ENCODE data around the gene EXOSC9. TPM values are rescaled to one million over a fixed set of nuclear protein-coding genes. Genes with fewer than 3 reads are reported as not detected.
"Not testable (repeated sequence)": the region's sequence is repeated elsewhere in the genome, so short reads cannot be mapped to it uniquely, and the experiment has no call there.

EXOSC9 gene
- 10 to 100 TPM; 77.6 to 78.6 TPM for total RNA-seq

GRCh38 chr4:121800961-121801714 is at the start of gene EXOSC9:
EXOSC9 (plus strand) TSS chr4:121801323; CDS start chr4:121801425, 102 bp downstream.
- CTCF ChIA-PET, result interaction anchor here (1.0 to 1.1 kb wide), 2 partner anchors 23 to 104 kb away, joined by 3 to 4 read pairs; partner anchors contain the start of genes ANXA5 and CCNA2
- POLR2A ChIA-PET, result interaction anchor here (0.5 to 0.9 kb wide), 5 partner anchors 21 to 954 kb away, joined by 3 to 4 read pairs (median 3); partner anchors contain the start of gene ANXA5

GRCh38 chr4:121752142-121752541 is 49.0 kb upstream of the EXOSC9 start:
- POLR2A ChIA-PET, CTCF ChIA-PET: not testable (repeated sequence)

DNA sequence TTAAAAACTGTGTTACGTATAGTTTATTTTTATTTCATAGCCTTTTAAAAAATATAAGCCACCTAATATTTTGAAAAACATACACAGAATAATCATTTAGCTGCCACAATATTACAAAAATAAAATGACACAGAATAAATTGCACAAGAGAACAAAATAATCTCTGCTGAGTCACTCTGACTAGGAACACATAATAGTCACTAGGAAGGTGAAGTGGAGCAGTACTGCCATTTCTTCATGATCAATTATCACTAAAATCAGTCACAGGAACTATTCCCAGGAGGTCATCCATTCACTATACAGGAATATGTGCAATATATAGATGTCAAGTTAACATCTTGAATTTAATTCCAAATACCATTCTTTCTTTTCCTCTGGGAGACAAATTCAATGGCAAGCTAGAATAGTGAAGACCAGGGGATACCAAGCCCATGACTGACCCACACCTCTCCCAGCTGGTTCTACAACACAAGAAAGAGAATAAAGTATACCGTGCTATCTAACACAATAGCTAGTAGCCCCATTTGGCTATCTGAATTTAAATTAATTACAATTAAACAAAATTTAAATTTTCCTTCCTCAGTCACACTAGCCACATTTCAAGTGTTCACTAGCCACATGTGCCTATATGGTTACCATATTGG is 42.1 kb upstream of the EXOSC9 start:
- CTCF ChIA-PET, result no interaction called here
- POLR2A ChIA-PET, result no interaction called here

GRCh38 chr4:121760205-121760604 is 40.9 kb upstream of the EXOSC9 start:
- POLR2A ChIA-PET, result no interaction called here
- CTCF ChIA-PET, result no interaction called here

GRCh38 chr4:121764303-121764701 is 36.8 kb upstream of the EXOSC9 start:
- ChIA-PET CTCF (interaction anchor here (1.0 kb wide), 1 partner anchor 13 kb away, joined by 3 read pairs; no protein-coding TSS in a partner anchor), POLR2A (no interaction called here)

DNA sequence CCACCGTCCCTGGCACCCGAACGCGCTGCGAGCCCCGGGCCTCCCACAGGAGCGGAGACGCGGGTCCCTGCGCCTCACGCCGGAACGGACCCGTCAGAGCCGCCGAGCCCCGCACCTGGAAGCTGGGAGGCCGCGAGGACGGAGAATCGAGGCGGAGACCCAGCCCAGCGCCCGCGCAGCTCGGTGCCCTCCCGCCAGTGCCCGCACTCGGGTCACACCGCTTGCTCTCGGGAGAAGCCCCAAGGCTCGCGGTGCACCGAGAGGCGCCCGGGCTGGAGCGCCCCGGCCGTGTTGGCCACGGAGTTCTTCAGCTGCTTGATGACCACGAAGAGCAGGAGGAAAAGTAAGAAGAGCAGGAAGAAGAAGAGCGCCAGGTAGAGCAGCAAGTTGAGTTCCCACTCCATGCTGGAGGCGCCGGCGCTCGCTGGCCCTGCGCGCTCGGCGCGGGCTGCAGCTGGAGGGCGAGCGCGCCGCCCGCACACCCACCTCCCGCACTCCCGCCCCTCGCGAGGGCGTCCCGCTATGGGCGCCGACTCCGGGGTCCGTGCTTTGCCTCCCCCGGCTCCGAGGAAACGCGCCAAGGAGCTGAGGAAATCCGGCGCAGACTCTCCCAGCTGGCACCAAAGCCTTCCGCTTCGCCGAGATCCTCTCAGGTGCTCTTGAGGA is 36.3 kb upstream of the EXOSC9 start, which contains the start of gene SMIM43:
Gene SMIM43, minus strand, starts transcription at position 463 of the 666 bp plus-strand sequence. Its CDS starts 59 bp downstream, at position 404.
- CTCF ChIA-PET, result no interaction called here
- POLR2A ChIA-PET, result interaction anchor here (0.6 kb wide), 1 partner anchor 21 kb away, joined by 3 read pairs; no protein-coding TSS in a partner anchor

- CTCF ChIA-PET, result no interaction called here
- POLR2A ChIA-PET, result no interaction called here
Measured at GRCh38 chr4:121765368-121765705, 35.8 kb upstream of the EXOSC9 start.

DNA sequence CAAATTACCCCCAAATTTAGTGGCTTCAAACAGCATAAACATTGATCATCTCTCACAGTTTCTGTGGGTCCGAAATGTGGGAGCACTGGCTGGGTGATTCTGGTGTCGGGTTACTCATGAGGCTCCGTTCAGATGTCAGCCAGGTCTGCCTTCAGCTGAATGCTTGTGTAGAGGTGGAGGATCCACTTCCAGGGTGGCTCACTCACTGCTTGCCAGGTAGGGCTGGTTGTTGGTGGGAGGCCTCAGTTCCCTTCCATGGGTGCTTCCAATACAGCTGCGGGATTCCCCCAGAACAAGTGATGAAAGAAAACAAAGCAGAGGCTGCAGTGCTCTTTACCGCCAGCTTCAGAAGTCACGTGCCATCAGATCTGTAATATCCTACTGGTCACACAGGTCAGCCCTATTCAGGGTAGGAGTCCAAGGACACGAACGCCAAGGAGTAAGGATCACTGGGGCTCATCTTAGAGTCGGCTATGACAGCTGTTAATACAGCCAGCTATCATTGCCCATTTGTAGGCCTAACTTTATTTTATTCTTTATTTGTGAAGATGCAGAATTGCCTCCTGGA is 35.1 kb upstream of the EXOSC9 start:
- CTCF ChIA-PET, result no interaction called here
- POLR2A ChIA-PET, result no interaction called here

- ChIA-PET CTCF (interaction anchor here (0.8 kb wide), 1 partner anchor 32 kb away, joined by 3 read pairs; no protein-coding TSS in a partner anchor), POLR2A (no interaction called here)
Measured at GRCh38 chr4:121767166-121767565, 34.0 kb upstream of the EXOSC9 start.

GRCh38 chr4:121769341-121769740 is 31.8 kb upstream of the EXOSC9 start:
- POLR2A ChIA-PET, result no interaction called here
- CTCF ChIA-PET, result no interaction called here

DNA sequence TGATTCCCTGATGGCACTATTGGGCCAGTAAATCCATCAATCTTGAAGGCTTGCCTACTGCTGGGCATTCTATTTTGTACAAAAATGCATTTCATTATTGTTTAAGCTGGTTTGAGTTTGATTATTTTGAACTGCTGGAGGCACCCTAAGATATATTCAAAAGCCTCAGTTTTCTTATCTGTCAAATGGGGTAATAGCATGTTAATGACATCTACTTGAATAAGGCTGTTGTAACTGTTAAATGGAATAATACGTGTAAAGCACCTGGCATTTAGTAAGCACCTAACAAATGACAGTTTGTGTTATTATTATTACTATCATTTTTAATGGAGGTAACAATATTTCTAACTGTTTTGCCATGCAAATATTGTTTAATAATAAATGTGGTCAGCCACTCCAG is 29.3 kb upstream of the EXOSC9 start:
- CTCF ChIA-PET, result no interaction called here

GRCh38 chr4:121773883-121774282 is 27.2 kb upstream of the EXOSC9 start:
- POLR2A ChIA-PET, result no interaction called here
- CTCF ChIA-PET, result no interaction called here

More for the DNA sequence above, 29.3 kb upstream of the EXOSC9 start:
- POLR2A ChIA-PET, result no interaction called here

DNA sequence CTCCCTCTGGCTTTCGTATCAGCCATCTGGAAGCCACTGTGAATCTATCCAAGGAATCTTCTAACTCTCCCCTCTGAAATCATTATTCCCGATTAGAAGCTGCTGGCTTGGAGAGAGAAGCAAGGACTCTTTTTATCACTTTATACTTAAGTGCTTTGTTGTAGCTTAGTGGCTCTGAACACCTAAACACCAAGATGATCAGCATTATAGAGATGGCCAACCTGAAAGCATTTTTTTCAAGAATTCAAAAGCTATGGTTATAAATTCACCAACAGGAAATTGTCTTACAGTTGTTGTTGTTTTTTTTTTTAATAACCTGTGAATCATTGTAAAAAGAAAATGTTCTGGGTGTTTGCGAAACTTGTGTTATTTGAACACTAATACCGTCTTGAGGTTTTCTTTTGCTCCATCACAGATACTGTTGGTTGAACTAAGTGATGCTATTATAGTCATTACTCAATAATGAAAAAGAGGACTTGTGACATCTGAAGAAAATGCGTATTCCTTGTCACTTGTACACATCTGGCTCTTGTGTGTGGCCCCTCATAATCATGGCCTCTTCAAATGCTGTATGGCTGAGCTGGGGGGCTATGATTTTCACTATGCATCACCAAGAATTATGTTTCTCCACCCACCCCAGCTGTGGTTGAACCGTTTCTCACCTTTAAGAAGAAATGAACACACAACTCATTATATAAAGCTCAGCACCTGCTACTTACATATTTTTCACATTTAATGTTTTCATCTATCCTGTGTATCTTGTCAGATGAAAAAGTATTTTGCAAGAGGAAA is 24.3 kb upstream of the EXOSC9 start:
- ChIA-PET CTCF (interaction anchor here (1.4 kb wide), 1 partner anchor 13 kb away, joined by 3 read pairs; no protein-coding TSS in a partner anchor), POLR2A (interaction anchor here (1.1 to 1.4 kb wide), 2 partner anchors 18 to 80 kb away, joined by 3 to 5 read pairs; partner anchors contain the start of gene ANXA5)

- CTCF ChIA-PET, result interaction anchor here (1.4 kb wide), 1 partner anchor 14 kb away, joined by 3 read pairs; no protein-coding TSS in a partner anchor
- POLR2A ChIA-PET, result interaction anchor here (0.7 to 1.4 kb wide), 3 partner anchors 17 to 197 kb away, joined by 3 to 5 read pairs (median 3); partner anchors contain the start of gene ANXA5
Measured at GRCh38 chr4:121777625-121778024, 23.5 kb upstream of the EXOSC9 start.

- ChIA-PET CTCF (no interaction called here), POLR2A (no interaction called here)
Measured at GRCh38 chr4:121778991-121779628, 22.0 kb upstream of the EXOSC9 start.

- ChIA-PET POLR2A (no interaction called here), CTCF (no interaction called here)
Measured at GRCh38 chr4:121783210-121783609, 17.9 kb upstream of the EXOSC9 start.

DNA sequence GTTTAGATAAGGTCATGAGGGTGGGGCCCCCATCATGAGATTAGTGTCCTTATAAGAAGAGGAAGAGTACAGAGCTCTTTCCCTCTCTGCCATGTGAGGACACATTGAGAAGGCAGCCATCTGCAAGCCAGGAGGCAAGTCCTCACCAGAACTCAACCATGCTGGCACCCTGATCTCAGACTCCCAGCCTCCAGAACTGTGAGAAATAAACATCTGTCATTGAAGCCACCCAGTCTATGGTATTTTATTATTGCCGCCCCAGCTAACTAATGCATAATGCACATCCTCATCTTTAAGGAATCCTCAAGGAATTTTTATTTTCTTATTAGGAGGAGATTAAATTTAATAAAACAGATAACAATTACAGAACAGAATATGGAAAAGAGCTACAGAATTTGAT is 16.7 kb upstream of the EXOSC9 start:
- POLR2A ChIA-PET, result no interaction called here
- CTCF ChIA-PET, result no interaction called here

DNA sequence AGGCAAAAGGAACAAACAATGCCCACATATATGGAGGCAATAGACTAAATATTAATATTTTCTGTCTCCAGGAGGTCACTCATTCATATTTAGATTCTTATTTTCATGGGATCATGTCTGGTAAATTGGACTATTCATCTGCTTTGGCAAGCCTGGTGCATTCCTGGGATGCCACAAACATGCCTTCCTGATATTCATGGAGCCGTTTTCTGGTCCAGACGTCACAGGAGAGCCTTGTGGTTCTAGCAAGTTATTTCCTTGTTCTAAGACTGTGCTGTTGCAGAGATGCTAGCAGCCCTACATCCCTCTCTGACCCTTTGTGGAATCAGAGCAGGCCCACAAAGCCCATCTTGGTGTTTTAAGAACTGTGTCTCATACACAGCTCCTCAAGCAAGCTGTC is 16.1 kb upstream of the EXOSC9 start:
- ChIA-PET POLR2A (no interaction called here), CTCF (no interaction called here)

GRCh38 chr4:121785479-121785878 is 15.6 kb upstream of the EXOSC9 start:
- ChIA-PET POLR2A (interaction anchor here (0.5 kb wide), 1 partner anchor 21 kb away, joined by 3 read pairs; the partner anchor contains the start of gene SMIM43), CTCF (no interaction called here)

Measured in activated CD8-positive, alpha-beta memory T cell treated with anti-CD3 and anti-CD28 coated beads for 36 hours (primary cell).